GM12891 (cell line): Measurements from ENCODE around the gene GON7.
"Not testable (repeated sequence)": the region's sequence is repeated elsewhere in the genome, so short reads cannot be mapped to it uniquely, and the experiment has no call there.

ENCODE experiments used
- PAX5 ChIP-seq: IDR thresholded peaks from 2 replicates; pipeline ENCODE4 v1.6.1; 2011; ENCODE audit warnings: low read length, moderate library complexity, mild to moderate bottlenecking; ENCODE audit not compliant: insufficient read depth, severe bottlenecking
- POLR2A ChIP-seq: IDR thresholded peaks from 2 replicates; pipeline ENCODE4 v1.6.1; 2011; ENCODE audit warnings: low read depth, low read length, control low read depth
- POLR2AphosphoS5 ChIP-seq: IDR thresholded peaks from 2 replicates; pipeline ENCODE4 v1.6.1; 2011; ENCODE audit warnings: low read depth, low read length, control low read depth
- POU2F2 ChIP-seq: IDR thresholded peaks from 2 replicates; pipeline ENCODE4 v1.6.1; 2011; ENCODE audit warnings: low read depth, mild to moderate bottlenecking, control low read depth, low read length, moderate library complexity
- SPI1 ChIP-seq: IDR thresholded peaks from 2 replicates; pipeline ENCODE4 v1.6.1; 2011; ENCODE audit warnings: low read depth, low read length, control low read depth
- TAF1 ChIP-seq: IDR thresholded peaks from 2 replicates; pipeline ENCODE4 v1.6.1; 2011; ENCODE audit warnings: low read depth, low read length, control low read depth

GRCh38 chr14:93170141-93170540 is 36.7 kb downstream of the GON7 start:
- not testable (repeated sequence) for TF ChIP-seq TAF1, POLR2A, POLR2AphosphoS5, SPI1, POU2F2, PAX5
